Measurements from ENCODE around the gene LIPE.

Gene LIPE

GRCh38 chr19:42436006-42436405 is 8.8 kb upstream of the LIPE start:
- ATAC-seq: no peak
- TF ChIP-seq GLIS3 (CRISPR knock-in tag; IDR thresholded peaks at IDR 0.05) (no peak), BACH2 (CRISPR knock-in tag; IDR thresholded peaks at IDR 0.05; ENCODE audit: borderline replicate concordance) (no peak), TSHZ2 (CRISPR knock-in tag; IDR thresholded peaks at IDR 0.05) (no peak)

GRCh38 chr19:42435316-42435715 is 8.1 kb upstream of the LIPE start:
- no peak for ATAC-seq
- TF ChIP-seq OSR1 (CRISPR knock-in tag; IDR thresholded peaks at IDR 0.05) (no peak), ZC3H10 (CRISPR knock-in tag; IDR thresholded peaks at IDR 0.05) (no peak), CREB5 (CRISPR knock-in tag; IDR thresholded peaks at IDR 0.05; ENCODE audit: low read depth) (no peak), ZNF70 (CRISPR knock-in tag; IDR thresholded peaks at IDR 0.05) (no peak), ESRRG (CRISPR knock-in tag; IDR thresholded peaks at IDR 0.05) (no peak), ARNTL (CRISPR knock-in tag; IDR thresholded peaks at IDR 0.05; ENCODE audit: borderline replicate concordance, low read depth) (no peak), TOX (CRISPR knock-in tag; IDR thresholded peaks at IDR 0.05; ENCODE audit: borderline replicate concordance) (no peak), RARB (CRISPR knock-in tag; IDR thresholded peaks at IDR 0.05) (no peak), TCF4 (CRISPR knock-in tag; IDR thresholded peaks at IDR 0.05; ENCODE audit: borderline replicate concordance) (no peak), ISL1 (CRISPR knock-in tag; IDR thresholded peaks at IDR 0.05) (no peak), GLIS3 (CRISPR knock-in tag; IDR thresholded peaks at IDR 0.05) (no peak), ZNF565 (CRISPR knock-in tag; conservative IDR thresholded peaks at IDR 0.05; ENCODE audit: low read depth) (no peak), PPARA (CRISPR knock-in tag; IDR thresholded peaks at IDR 0.05; ENCODE audit: borderline replicate concordance) (no peak), SNAI2 (CRISPR knock-in tag; IDR thresholded peaks at IDR 0.05) (no peak), ZFP3 (CRISPR knock-in tag; IDR thresholded peaks at IDR 0.05) (no peak), ZFP30 (CRISPR knock-in tag; IDR thresholded peaks at IDR 0.05) (no peak), POU6F1 (CRISPR knock-in tag; IDR thresholded peaks at IDR 0.05; ENCODE audit: borderline replicate concordance, low read depth) (no peak), BACH2 (CRISPR knock-in tag; IDR thresholded peaks at IDR 0.05; ENCODE audit: borderline replicate concordance) (no peak), TSHZ2 (CRISPR knock-in tag; IDR thresholded peaks at IDR 0.05) (no peak)

- ATAC-seq: peak; percentile 56; the same call in 1 of the 3 replicates
- TF ChIP-seq ZNF70 (CRISPR knock-in tag; IDR thresholded peaks at IDR 0.05) (no peak), ISL1 (CRISPR knock-in tag; IDR thresholded peaks at IDR 0.05) (no peak), TSHZ2 (CRISPR knock-in tag; IDR thresholded peaks at IDR 0.05) (no peak), RARB (CRISPR knock-in tag; IDR thresholded peaks at IDR 0.05) (no peak), CSDC2 (CRISPR knock-in tag; IDR thresholded peaks at IDR 0.05) (no peak), ZNF565 (CRISPR knock-in tag; conservative IDR thresholded peaks at IDR 0.05; ENCODE audit: low read depth) (no peak), SNAI2 (CRISPR knock-in tag; IDR thresholded peaks at IDR 0.05) (no peak), CREB5 (CRISPR knock-in tag; IDR thresholded peaks at IDR 0.05; ENCODE audit: low read depth) (no peak), GLIS3 (CRISPR knock-in tag; IDR thresholded peaks at IDR 0.05) (no peak), POU6F1 (CRISPR knock-in tag; IDR thresholded peaks at IDR 0.05; ENCODE audit: borderline replicate concordance, low read depth) (no peak), OSR1 (CRISPR knock-in tag; IDR thresholded peaks at IDR 0.05) (no peak), TCF4 (CRISPR knock-in tag; IDR thresholded peaks at IDR 0.05; ENCODE audit: borderline replicate concordance) (no peak)
Measured at GRCh38 chr19:42433503-42434260, 6.5 kb upstream of the LIPE start.
